GM19463 (cell line): ENCODE measurements around the gene IL1RN.

Source experiments
- ATAC-seq: cut with Tn5 transposase; IDR thresholded peaks from one replicate; pipeline ENCODE4 v1.9.1; 2021; ENCODE audit warnings: mild to moderate bottlenecking, moderate library complexity; ENCODE audit not compliant: unreplicated experiment

The IL1RN gene

GRCh38 chr2:113124984-113125855 is 2.2 kb upstream of the IL1RN start:
- no peak for ATAC-seq

DNA sequence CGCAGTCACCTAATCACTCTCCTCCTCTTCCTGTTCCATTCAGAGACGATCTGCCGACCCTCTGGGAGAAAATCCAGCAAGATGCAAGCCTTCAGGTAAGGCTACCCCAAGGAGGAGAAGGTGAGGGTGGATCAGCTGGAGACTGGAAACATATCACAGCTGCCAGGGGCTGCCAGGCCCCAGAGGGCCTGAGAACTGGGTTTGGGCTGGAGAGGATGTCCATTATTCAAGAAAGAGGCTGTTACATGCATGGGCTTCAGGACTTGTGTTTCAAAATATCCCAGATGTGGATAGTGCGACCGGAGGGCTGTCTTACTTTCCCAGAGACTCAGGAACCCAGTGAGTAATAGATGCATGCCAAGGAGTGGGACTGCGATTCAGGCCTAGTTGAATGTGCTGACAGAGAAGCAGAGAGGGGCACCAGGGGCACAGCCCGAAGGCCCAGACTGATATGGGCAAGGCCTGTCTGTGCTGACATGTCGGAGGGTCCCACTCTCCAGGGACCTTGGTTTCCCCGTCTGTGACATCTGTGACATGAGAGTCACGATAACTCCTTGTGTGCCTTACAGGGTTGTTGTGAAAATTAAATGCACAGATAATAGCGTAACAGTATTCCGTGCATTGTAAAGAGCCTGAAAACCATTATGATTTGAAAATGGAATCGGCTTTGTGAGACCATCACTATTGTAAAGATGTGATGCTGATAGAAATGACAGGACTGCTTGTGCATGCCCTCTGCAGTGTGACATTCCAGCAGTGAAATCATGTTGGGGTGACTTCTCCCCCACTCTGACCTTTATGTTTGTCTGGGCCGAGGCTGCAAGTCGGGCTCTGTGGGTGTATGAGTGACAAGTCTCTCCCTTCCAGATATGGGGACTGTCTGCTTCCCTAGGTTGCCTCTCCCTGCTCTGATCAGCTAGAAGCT is 510 bp downstream of the IL1RN start:
- ATAC-seq: no peak

DNA sequence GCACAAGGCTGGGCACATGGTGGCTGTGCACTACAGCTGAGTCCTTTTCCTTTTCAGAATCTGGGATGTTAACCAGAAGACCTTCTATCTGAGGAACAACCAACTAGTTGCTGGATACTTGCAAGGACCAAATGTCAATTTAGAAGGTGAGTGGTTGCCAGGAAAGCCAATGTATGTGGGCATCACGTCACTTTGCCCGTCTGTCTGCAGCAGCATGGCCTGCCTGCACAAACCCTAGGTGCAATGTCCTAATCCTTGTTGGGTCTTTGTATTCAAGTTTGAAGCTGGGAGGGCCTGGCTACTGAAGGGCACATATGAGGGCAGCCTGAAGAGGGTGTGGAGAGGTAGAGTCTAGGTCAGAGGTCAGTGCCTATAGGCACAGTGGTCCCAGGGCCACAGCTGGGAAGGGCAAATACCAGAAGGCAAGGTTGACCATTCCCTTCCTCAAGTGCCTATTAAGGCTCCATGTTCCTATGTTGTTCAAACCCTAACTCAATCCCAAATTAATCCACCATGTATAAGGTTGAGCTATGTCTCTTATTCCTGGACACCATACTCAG is 2.2 kb downstream of the IL1RN start:
- no peak for ATAC-seq

- no peak for ATAC-seq
Measured at GRCh38 chr2:113131352-113132185, 4.2 kb downstream of the IL1RN start.

GRCh38 chr2:113132414-113133021 is 5.1 kb downstream of the IL1RN start:
- no peak for ATAC-seq

DNA sequence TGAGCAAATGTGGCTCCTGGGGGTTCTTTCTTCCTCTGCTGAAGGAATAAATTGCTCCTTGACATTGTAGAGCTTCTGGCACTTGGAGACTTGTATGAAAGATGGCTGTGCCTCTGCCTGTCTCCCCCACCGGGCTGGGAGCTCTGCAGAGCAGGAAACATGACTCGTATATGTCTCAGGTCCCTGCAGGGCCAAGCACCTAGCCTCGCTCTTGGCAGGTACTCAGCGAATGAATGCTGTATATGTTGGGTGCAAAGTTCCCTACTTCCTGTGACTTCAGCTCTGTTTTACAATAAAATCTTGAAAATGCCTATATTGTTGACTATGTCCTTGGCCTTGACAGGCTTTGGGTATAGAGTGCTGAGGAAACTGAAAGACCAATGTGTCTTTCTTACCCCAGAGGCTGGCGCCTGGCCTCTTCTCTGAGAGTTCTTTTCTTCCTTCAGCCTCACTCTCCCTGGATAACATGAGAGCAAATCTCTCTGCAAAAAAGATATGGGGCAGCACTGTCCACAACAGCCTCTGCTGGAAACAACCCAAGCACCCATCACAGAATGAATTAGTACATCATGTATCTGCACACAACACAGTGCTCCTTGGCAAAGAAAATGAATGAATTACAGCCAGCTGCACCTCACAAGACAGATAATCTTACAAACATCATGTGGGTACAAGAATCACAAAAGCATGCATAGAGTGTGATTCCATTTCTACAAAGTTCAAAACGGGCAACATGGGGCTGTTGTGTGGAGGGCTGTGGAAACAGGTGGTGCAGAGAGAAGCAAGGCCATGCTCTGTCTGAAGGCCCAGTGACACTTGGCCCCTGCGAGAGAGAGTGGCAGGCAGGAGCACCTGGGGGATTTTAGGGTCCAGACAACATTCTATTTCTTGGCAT is 6.6 kb downstream of the IL1RN start:
- no peak for ATAC-seq

DNA sequence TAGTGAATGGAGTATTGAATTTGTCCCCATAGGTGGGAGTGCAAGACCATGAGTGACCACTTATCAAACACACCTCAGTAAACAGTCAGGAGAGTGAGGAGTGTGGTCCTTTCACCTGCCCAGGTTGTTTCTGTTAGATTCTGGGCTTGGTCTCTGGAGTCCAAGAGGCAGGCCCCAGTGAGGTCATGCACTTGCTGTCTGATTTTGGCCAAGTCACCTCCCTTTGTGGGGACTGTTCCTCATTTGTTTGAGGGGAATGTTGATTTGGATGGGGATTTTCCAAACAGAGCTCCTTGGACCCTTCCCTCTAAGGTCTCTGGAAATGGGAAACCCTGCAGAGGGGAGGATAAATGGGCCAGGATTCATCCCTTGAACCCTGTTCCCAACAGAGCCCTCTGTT is 7.3 kb downstream of the IL1RN start:
- no peak for ATAC-seq

- no peak for ATAC-seq
Measured at GRCh38 chr2:113135317-113135716, 7.9 kb downstream of the IL1RN start.

- no peak for ATAC-seq
Measured at GRCh38 chr2:113136828-113137775, 9.7 kb downstream of the IL1RN start.

DNA sequence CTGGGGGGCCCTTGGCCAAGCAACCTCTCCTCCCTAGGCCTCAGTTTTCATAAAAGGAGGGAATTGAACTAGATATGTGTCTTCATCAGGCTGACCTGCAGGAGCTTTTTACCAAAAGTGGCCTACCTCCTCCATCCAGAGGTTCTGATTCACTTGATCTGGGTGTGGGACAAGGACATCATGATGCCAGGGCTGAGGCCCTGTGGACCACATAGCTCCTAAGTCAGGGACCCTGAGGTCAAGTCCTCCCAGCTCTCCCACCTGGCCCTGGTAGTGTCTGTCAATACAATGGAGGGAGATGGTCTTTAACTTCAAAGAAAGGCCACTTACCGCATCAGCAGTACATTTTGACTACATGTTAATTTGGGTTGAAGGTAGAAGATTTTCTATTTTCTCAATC is 10.4 kb downstream of the IL1RN start:
- no peak for ATAC-seq

DNA sequence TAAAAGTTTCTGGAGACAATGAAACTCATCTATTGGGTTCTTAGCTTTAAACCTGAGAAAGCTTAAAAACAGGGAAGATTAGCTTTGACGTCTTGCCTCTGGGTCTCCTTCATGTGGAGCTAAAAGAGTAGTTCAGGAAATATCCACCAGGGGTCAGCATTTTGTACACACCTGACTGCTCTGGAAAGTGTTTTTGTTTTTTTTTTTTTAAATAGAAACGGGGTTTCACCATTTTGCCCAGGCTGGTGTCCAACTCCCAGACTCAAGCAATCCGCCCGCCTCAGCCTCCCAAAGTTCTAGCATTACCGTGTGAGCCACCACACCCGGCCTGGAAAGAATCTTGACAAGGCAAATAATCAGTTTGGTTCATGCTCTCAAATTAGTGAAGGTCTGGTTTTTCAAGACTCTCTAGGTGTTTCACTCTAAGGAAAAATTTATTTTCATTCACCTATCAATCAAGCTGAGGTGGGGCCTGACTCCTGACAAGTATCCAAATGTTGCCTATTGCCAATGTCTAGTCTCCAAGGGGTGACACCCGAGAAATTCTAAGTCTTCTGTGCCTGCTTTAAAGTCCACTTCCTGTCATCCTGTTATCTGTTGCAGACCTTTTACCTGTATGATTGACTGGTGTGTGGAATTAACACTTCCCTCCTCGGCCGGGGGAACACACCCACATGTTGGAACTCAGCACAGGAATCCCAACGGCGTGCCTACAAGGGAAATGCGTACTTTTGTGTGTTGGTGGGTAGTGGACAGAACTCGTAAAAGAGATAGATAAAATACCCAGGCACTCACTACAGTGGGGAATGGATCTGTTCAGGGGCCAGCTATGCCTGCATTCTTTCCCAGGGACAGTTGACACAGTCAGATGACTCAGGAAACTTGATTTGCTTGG is 11.3 kb downstream of the IL1RN start:
- ATAC-seq: peak; percentile 66

DNA sequence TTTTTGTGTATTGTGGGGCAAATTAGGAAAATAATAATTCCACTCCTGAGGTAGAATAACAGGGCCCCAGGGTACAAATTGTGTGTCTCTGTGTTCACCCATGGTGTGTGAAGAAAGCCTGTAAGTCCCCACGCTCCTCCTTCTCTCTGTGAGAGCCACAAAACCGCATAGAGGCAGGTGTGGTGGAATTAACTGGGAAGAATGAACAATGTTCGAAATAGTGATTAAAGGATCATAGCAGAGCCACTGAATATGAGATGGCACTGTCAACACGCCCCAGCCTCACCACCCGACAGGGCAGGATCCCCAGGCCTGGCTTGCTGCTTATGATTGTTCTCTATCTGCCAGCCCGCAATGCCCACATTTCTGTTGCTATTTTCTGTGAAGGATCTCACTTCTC is 14.1 kb downstream of the IL1RN start:
- ATAC-seq: no peak

- no peak for ATAC-seq
Measured at GRCh38 chr2:113142290-113142689, 14.9 kb downstream of the IL1RN start.

DNA sequence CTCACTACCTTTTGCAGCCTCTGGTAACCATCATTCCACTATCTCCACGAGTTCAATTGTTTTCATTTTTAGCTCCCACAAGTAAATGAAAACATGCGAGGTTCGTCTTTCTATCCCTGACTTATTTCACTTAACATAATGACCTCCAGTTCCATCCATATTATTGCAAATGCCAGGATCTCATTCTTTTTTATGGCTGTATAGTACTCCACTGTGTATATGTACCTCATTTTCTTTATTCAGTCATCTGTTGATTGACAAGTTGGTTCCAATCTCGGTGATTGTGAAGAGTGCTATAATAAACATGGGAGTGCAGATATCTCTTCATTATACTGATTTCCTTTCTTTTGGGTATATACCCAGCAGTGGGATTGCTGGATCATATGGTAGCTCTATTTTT is 16.9 kb downstream of the IL1RN start:
- ATAC-seq: no peak

- no peak for ATAC-seq
Measured at GRCh38 chr2:113148606-113149552, 21.5 kb downstream of the IL1RN start.
